Measurements from ENCODE around the gene SMARCA4.

DNA sequence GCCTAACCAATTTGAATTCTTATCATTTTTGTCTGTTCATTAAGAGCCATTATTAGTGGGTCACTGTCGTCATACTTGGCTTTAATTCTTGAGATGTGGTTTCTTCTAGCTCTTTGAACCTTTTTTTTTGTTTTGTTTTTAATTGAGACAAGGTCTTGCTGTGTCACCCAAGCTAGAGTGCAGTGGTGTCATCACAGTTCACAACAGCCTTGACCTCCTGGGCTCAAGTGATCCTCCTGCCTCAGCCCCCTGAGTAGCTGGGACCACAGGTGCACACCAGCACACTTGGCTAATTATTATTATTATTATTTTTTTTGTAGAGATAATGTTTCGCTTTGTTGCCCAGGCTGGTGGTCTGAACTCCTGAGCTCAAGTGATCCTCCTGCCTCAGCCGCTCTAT, 102.6 kb downstream of the SMARCA4 start:
- TF ChIP-seq POLR2A (IDR thresholded peaks at IDR 0.05; ENCODE audit: low read length): no peak
- TF ChIP-seq GATA1 (IDR thresholded peaks at IDR 0.05; ENCODE audit: low read depth, low read length): no peak
